ENCODE measurements around the gene DACT1. TPM values are rescaled to one million over a fixed set of nuclear protein-coding genes. Genes with fewer than 3 reads are reported as not detected.

Gene DACT1
- total RNA-seq, 4 donors from 2014 or later: 2.4 to 11.0 (median 5.5) TPM

GRCh38 chr14:58617619-58618018 is 20.1 kb upstream of the DACT1 start:
- DNase-seq (ENCODE audit: low spot score in 2 of 2): no peak
- H3K4me3 ChIP-seq (ENCODE audit: low read depth, poor library complexity, severe bottlenecking): no peak overlapping the region
- 34 to 38% methylated on average over 1 of the region's 1 CpG for WGBS, 2 donors
- TF ChIP-seq POLR2A (IDR thresholded peaks at IDR 0.05) (no peak), CTCF (IDR thresholded peaks at IDR 0.05) (no peak)
- intact Hi-C loops (cut with DNase I; ENCODE audit: low total_unique reads): no loop called here

- 37 to 56% methylated on average over 2 of the region's 2 CpGs for WGBS, 2 donors
- no peak overlapping the region for H3K4me3 ChIP-seq (ENCODE audit: low read depth, poor library complexity, severe bottlenecking)
- no peak for TF ChIP-seq CTCF (IDR thresholded peaks at IDR 0.05)
- TF ChIP-seq POLR2A (IDR thresholded peaks at IDR 0.05): no peak
- no peak for DNase-seq (ENCODE audit: low spot score in 2 of 2)
- intact Hi-C loops (cut with DNase I; ENCODE audit: low total_unique reads): no loop called here
These were observed 17.8 kb upstream of the DACT1 start for GRCh38 chr14:58620011-58620410.

- no peak for DNase-seq (ENCODE audit: low spot score in 2 of 2)
- TF ChIP-seq POLR2A (IDR thresholded peaks at IDR 0.05) (no peak), CTCF (IDR thresholded peaks at IDR 0.05) (no peak)
- H3K4me3 ChIP-seq (ENCODE audit: low read depth, poor library complexity, severe bottlenecking): no peak overlapping the region
- 73 to 81% methylated on average over 1 of the region's 1 CpG for WGBS, 2 donors
- intact Hi-C loops (cut with DNase I; ENCODE audit: low total_unique reads): no loop called here
These were observed 12.3 kb upstream of the DACT1 start for GRCh38 chr14:58625438-58625837.

- intact Hi-C loops (cut with DNase I; ENCODE audit: low total_unique reads): no loop called here
- DNase-seq (ENCODE audit: low spot score in 2 of 2): no peak
- WGBS, 2 donors: 23 to 24% methylated on average over 3 of the region's 3 CpGs
- TF ChIP-seq POLR2A (IDR thresholded peaks at IDR 0.05) (no peak), CTCF (IDR thresholded peaks at IDR 0.05) (no peak)
- no peak overlapping the region for H3K4me3 ChIP-seq (ENCODE audit: low read depth, poor library complexity, severe bottlenecking)
These were observed 11.3 kb upstream of the DACT1 start for GRCh38 chr14:58626431-58626831.

- 71 to 73% methylated on average over 6 of the region's 6 CpGs for WGBS, 2 donors
- TF ChIP-seq POLR2A (IDR thresholded peaks at IDR 0.05) (no peak), CTCF (IDR thresholded peaks at IDR 0.05) (no peak)
- H3K4me3 ChIP-seq (ENCODE audit: low read depth, poor library complexity, severe bottlenecking): no peak overlapping the region
- no peak for DNase-seq (ENCODE audit: low spot score in 2 of 2)
- intact Hi-C loops (cut with DNase I; ENCODE audit: low total_unique reads): no loop called here
These were observed 9.4 kb upstream of the DACT1 start for GRCh38 chr14:58628406-58628805.

GRCh38 chr14:58629281-58629680 is 8.5 kb upstream of the DACT1 start:
- 67 to 93% methylated on average over 1 of the region's 1 CpG for WGBS, 2 donors
- intact Hi-C loops (cut with DNase I; ENCODE audit: low total_unique reads): no loop called here

More at GRCh38 chr14:58629281-58629680, 8.5 kb upstream of the DACT1 start:
- H3K4me3 ChIP-seq (ENCODE audit: low read depth, poor library complexity, severe bottlenecking): no peak overlapping the region
- TF ChIP-seq POLR2A (IDR thresholded peaks at IDR 0.05) (no peak), CTCF (IDR thresholded peaks at IDR 0.05) (no peak)
- no peak for DNase-seq (ENCODE audit: low spot score in 2 of 2)

Data from lower leg skin (tissue), 4 donors.